ENCODE measurements around the gene ABR. TPM values are rescaled to one million over a fixed set of nuclear protein-coding genes. Genes with fewer than 3 reads are reported as not detected.
"Not testable (repeated sequence)": the region's sequence is repeated elsewhere in the genome, so short reads cannot be mapped to it uniquely, and the experiment has no call there.

Gene ABR
- total RNA-seq, 2 experiments from 2014 or later: 32.1 to 33.4 TPM

GRCh38 chr17:1087381-1088241, 92.2 kb downstream of the ABR start:
- H3K27me3 Mint-ChIP-seq (ENCODE audit: low read depth): no peaks in the 10 kb centered on the region
- no peaks in the 10 kb centered on the region for H3K9me3 Mint-ChIP-seq
- no peak overlapping the region for H3K27ac Mint-ChIP-seq
- CTCF ChIA-PET: no interaction called here
- intact Hi-C loops (cut with micrococcal nuclease): no loop called here
- H3K4me3 Mint-ChIP-seq: no peak overlapping the region
- peaks cover 6% of the 10 kb centered on the region for H3K36me3 Mint-ChIP-seq (ENCODE audit: low read depth)
- H3K4me1 Mint-ChIP-seq (ENCODE audit: low read depth): no peaks in the 10 kb centered on the region
- DNase-seq: no peak

- intact Hi-C loops (cut with micrococcal nuclease): no loop called here
- Mint-ChIP-seq H3K9me3 (no peaks in the 10 kb centered on the region), H3K27ac (no peak overlapping the region), H3K4me1 (ENCODE audit: low read depth) (no peaks in the 10 kb centered on the region), H3K27me3 (ENCODE audit: low read depth) (no peaks in the 10 kb centered on the region), H3K4me3 (no peak overlapping the region), H3K36me3 (ENCODE audit: low read depth) (peaks cover 4% of the 10 kb centered on the region)
- no peak for DNase-seq
- CTCF ChIA-PET: interaction anchor here (0.6 kb wide), 1 partner anchor 833 kb away, joined by 3 read pairs; no protein-coding TSS in a partner anchor
Measured at GRCh38 chr17:1083451-1084187, 96.2 kb downstream of the ABR start.

GRCh38 chr17:1082579-1082978, 97.2 kb downstream of the ABR start:
- CTCF ChIA-PET: interaction anchor here (0.6 kb wide), 1 partner anchor 43 kb away, joined by 3 read pairs; no protein-coding TSS in a partner anchor
- Mint-ChIP-seq H3K36me3 (ENCODE audit: low read depth) (peaks cover 4% of the 10 kb centered on the region), H3K9me3 (no peaks in the 10 kb centered on the region), H3K27ac (no peak overlapping the region), H3K4me3 (no peak overlapping the region), H3K27me3 (ENCODE audit: low read depth) (no peaks in the 10 kb centered on the region), H3K4me1 (ENCODE audit: low read depth) (no peaks in the 10 kb centered on the region)
- DNase-seq: no peak
- intact Hi-C loops (cut with micrococcal nuclease): no loop called here

- H3K27ac Mint-ChIP-seq: no peak overlapping the region
- DNase-seq: no peak
- H3K9me3 Mint-ChIP-seq: no peaks in the 10 kb centered on the region
- no peaks in the 10 kb centered on the region for H3K27me3 Mint-ChIP-seq (ENCODE audit: low read depth)
- CTCF ChIA-PET: no interaction called here
- peaks cover 2% of the 10 kb centered on the region for H3K36me3 Mint-ChIP-seq (ENCODE audit: low read depth)
- no peak overlapping the region for H3K4me3 Mint-ChIP-seq
- H3K4me1 Mint-ChIP-seq (ENCODE audit: low read depth): no peaks in the 10 kb centered on the region
- intact Hi-C loops (cut with micrococcal nuclease): no loop called here
Measured at GRCh38 chr17:1078831-1079561, 100.8 kb downstream of the ABR start.

- Mint-ChIP-seq H3K27ac (no peak overlapping the region), H3K9me3 (no peaks in the 10 kb centered on the region), H3K27me3 (ENCODE audit: low read depth) (no peaks in the 10 kb centered on the region), H3K4me1 (ENCODE audit: low read depth) (no peaks in the 10 kb centered on the region), H3K4me3 (no peak overlapping the region), H3K36me3 (ENCODE audit: low read depth) (peaks cover 2% of the 10 kb centered on the region)
- CTCF ChIA-PET: no interaction called here
- DNase-seq: no peak
- intact Hi-C loops (cut with micrococcal nuclease): no loop called here
Measured at GRCh38 chr17:1077986-1078711, 101.6 kb downstream of the ABR start.

GRCh38 chr17:1077581-1077985, 102.2 kb downstream of the ABR start:
- Mint-ChIP-seq H3K27ac (no peak overlapping the region), H3K4me3 (no peak overlapping the region), H3K9me3 (no peaks in the 10 kb centered on the region), H3K27me3 (ENCODE audit: low read depth) (no peaks in the 10 kb centered on the region), H3K4me1 (ENCODE audit: low read depth) (no peaks in the 10 kb centered on the region), H3K36me3 (ENCODE audit: low read depth) (peaks cover 2% of the 10 kb centered on the region)
- CTCF ChIA-PET: no interaction called here
- no peak for DNase-seq
- intact Hi-C loops (cut with micrococcal nuclease): no loop called here

GRCh38 chr17:1076982-1077302, 102.8 kb downstream of the ABR start:
- Mint-ChIP-seq H3K4me1 (ENCODE audit: low read depth) (no peaks in the 10 kb centered on the region), H3K36me3 (ENCODE audit: low read depth) (no peaks in the 10 kb centered on the region), H3K9me3 (no peaks in the 10 kb centered on the region), H3K27ac (no peak overlapping the region), H3K27me3 (ENCODE audit: low read depth) (no peaks in the 10 kb centered on the region), H3K4me3 (no peak overlapping the region)
- intact Hi-C loops (cut with micrococcal nuclease): no loop called here
- CTCF ChIA-PET: no interaction called here
- no peak for DNase-seq

- H3K27ac Mint-ChIP-seq: no peak overlapping the region
- intact Hi-C loops (cut with micrococcal nuclease): no loop called here
- no peaks in the 10 kb centered on the region for H3K27me3 Mint-ChIP-seq (ENCODE audit: low read depth)
- no peak overlapping the region for H3K4me3 Mint-ChIP-seq
- H3K9me3 Mint-ChIP-seq: no peaks in the 10 kb centered on the region
- DNase-seq: no peak
- H3K36me3 Mint-ChIP-seq (ENCODE audit: low read depth): no peaks in the 10 kb centered on the region
- CTCF ChIA-PET: interaction anchor here (1.1 kb wide), 1 partner anchor 20 kb away, joined by 3 read pairs; no protein-coding TSS in a partner anchor
- H3K4me1 Mint-ChIP-seq (ENCODE audit: low read depth): no peaks in the 10 kb centered on the region
Measured at GRCh38 chr17:1076299-1076981, 103.3 kb downstream of the ABR start.

- Mint-ChIP-seq H3K36me3 (ENCODE audit: low read depth) (no peaks in the 10 kb centered on the region), H3K4me1 (ENCODE audit: low read depth) (no peaks in the 10 kb centered on the region), H3K9me3 (no peaks in the 10 kb centered on the region), H3K4me3 (no peak overlapping the region), H3K27me3 (ENCODE audit: low read depth) (no peaks in the 10 kb centered on the region), H3K27ac (no peak overlapping the region)
- intact Hi-C loops (cut with micrococcal nuclease): no loop called here
- CTCF ChIA-PET: no interaction called here
- no peak for DNase-seq
Measured at GRCh38 chr17:1074886-1075605, 104.7 kb downstream of the ABR start.

- H3K36me3 Mint-ChIP-seq (ENCODE audit: low read depth); CTCF ChIA-PET; H3K9me3 Mint-ChIP-seq; H3K4me3 Mint-ChIP-seq; intact Hi-C loops (cut with micrococcal nuclease); DNase-seq; H3K4me1 Mint-ChIP-seq (ENCODE audit: low read depth); H3K27me3 Mint-ChIP-seq (ENCODE audit: low read depth); H3K27ac Mint-ChIP-seq: not testable (repeated sequence)
Measured at GRCh38 chr17:1073963-1074625, 105.7 kb downstream of the ABR start.
